Upper lobe of left lung (tissue), 6 donors: Measurements from ENCODE around the gene HOXA10. TPM values are rescaled to one million over a fixed set of nuclear protein-coding genes. Genes with fewer than 3 reads are reported as not detected.

Experiments used
- ATAC-seq, 2 donors: fragments of 200-7000 bp; cut with Tn5 transposase; one replicate each; pipeline ENCODE4 v1.9.1; 2022; ENCODE audit warnings: mild to moderate bottlenecking in 2 of 2, moderate library complexity in 2 of 2; ENCODE audit not compliant: low FRiP score in 2 of 2
- DNase-seq, 2 donors: peaks; one replicate each; pipeline ENCODE4 v3.0.0-alpha.2; 2019 to 2020
- H3K27ac ChIP-seq, 4 donors: fragments of 200-600 bp; sonication (generic); one replicate each; pipeline ENCODE4 v1.5.1; 2016 to 2019
- H3K27me3 ChIP-seq, 4 donors: fragments of 200-600 bp; sonication (generic); one replicate each; pipeline ENCODE4 v1.5.1; 2017 to 2019
- H3K36me3 ChIP-seq, 4 donors: fragments of 200-600 bp; sonication (generic); one replicate each; pipeline ENCODE4 v1.5.1; 2016 to 2019
- H3K4me1 ChIP-seq, 4 donors: fragments of 200-600 bp; sonication (generic); one replicate each; pipeline ENCODE4 v1.5.1; 2018 to 2019
- H3K4me3 ChIP-seq, 4 donors: fragments of 200-600 bp; sonication (generic); one replicate each; pipeline ENCODE4 v1.5.1; 2017 to 2019; ENCODE audit warnings: mild to moderate bottlenecking in 2 of 4, moderate library complexity in 1 of 4
- H3K9me3 ChIP-seq, 4 donors: fragments of 200-600 bp; sonication (generic); one replicate each; pipeline ENCODE4 v1.5.1; 2018 to 2019
- CTCF ChIP-seq, 6 experiments: fragments of 450-650 bp in 4 of 6; fragments of 200-600 bp in 2 of 6; sonication (generic) in 2 of 6; IDR thresholded peaks; one replicate each; pipeline ENCODE4 v1.5.1; 2016 to 2019; ENCODE audit warnings: antibody characterized with exemption in 6 of 6
- EP300 ChIP-seq, 4 donors: sonication (generic); formaldehyde crosslinking; IDR thresholded peaks; one replicate each; pipeline ENCODE4 v1.5.1; 2017; ENCODE audit warnings: antibody characterized with exemption in 4 of 4, control low read depth in 2 of 4
- POLR2A ChIP-seq, 4 donors: fragments of 450-650 bp; IDR thresholded peaks; one replicate each; pipeline ENCODE4 v1.5.1; 2016 to 2017; ENCODE audit warnings: antibody characterized with exemption in 4 of 4, mild to moderate bottlenecking in 2 of 4
- POLR2AphosphoS5 ChIP-seq, 2 donors: sonication (generic); formaldehyde crosslinking; IDR thresholded peaks; one replicate each; pipeline ENCODE4 v1.5.1; 2017; ENCODE audit warnings: antibody characterized with exemption in 2 of 2
- WGBS, 2 donors: methylation state at CpG; one replicate each; pipeline ENCODE4 v1.1.5; 2017 to 2018; 5-methylcytosine and 5-hydroxymethylcytosine counted together
- total RNA-seq, 6 donors: library from RNA; depleted of rRNA in 4 of 6; stranded (reverse); fragments of >200 nt in 4 of 6; gene quantifications; one replicate each; pipeline versions ENCODE4 v1.1.0 to v1.2.1, GENCODE V29; 2016 to 2021
- donor health status: DM: no; HTN: no; CAD: no; lungs with moderate emphysema.
- donor health status: DM: no; HTN: yes; CAD: no; lungs with severe emphysema.

HOXA10 gene
- total RNA-seq, 6 donors from 2014 or later, result 0.15 to 0.24 TPM; not detected in 4

- H3K9me3 ChIP-seq, result no peaks in the 10 kb centered on the region
- WGBS, 2 donors, result 51 to 61% methylated on average over 9 to 10 of the region's 10 CpGs
- TF ChIP-seq EP300 (IDR thresholded peaks at IDR 0.05) (no peak), CTCF (IDR thresholded peaks at IDR 0.05) (no peak), POLR2A (IDR thresholded peaks at IDR 0.05) (no peak), POLR2AphosphoS5 (IDR thresholded peaks at IDR 0.05) (no peak)
- H3K36me3 ChIP-seq, result no peaks in the 10 kb centered on the region
- H3K4me3 ChIP-seq, result no peak overlapping the region
- H3K27me3 ChIP-seq, result peaks cover 0 to 84% (median 44%) of the 10 kb centered on the region in 4 donors
- peak; percentile 13 to 48 for DNase-seq
- H3K27ac ChIP-seq, result no peak overlapping the region
- peaks cover 35 to 56% (median 46%) of the 10 kb centered on the region in 4 donors for H3K4me1 ChIP-seq
- ATAC-seq, result no peak
These were observed 19.8 kb downstream of the HOXA10 start for GRCh38 chr7:27154369-27154768.

DNA sequence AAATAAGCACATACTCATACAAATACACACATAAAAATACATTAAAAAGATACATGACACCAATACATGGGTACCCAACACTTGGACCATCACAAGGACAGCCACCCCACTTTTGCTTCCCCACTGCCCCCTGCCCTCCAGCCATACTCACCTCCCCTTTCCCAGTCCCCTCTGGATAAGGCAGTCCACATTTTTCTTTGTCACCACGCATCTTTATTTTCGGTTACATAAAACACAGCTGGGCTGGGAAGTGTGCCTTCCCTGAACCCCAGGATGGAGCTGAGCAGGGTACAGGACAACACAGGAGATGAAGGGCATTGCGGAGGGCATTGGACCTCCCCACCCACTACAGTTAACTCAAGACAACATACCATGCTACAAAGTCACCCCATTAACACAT, 20.6 kb downstream of the HOXA10 start:
- Histone ChIP-seq H3K9me3 (no peaks in the 10 kb centered on the region), H3K4me3 (no peak overlapping the region), H3K36me3 (no peaks in the 10 kb centered on the region), H3K4me1 (peaks cover 35 to 56% (median 48%) of the 10 kb centered on the region in 4 donors), H3K27me3 (peaks cover 0 to 79% (median 44%) of the 10 kb centered on the region in 4 donors), H3K27ac (no peak overlapping the region)
- WGBS, 2 donors, result 67 to 71% methylated on average over 3 of the region's 3 CpGs
- TF ChIP-seq POLR2AphosphoS5 (IDR thresholded peaks at IDR 0.05) (no peak), CTCF (IDR thresholded peaks at IDR 0.05) (no peak), EP300 (IDR thresholded peaks at IDR 0.05) (no peak), POLR2A (IDR thresholded peaks at IDR 0.05) (no peak)
- no peak for ATAC-seq
- DNase-seq, result peak in 1 of 2 donors; percentile 10

GRCh38 chr7:27152816-27153442, 21.2 kb downstream of the HOXA10 start:
- H3K27me3 ChIP-seq, result peaks cover 0 to 80% (median 44%) of the 10 kb centered on the region in 4 donors
- H3K36me3 ChIP-seq, result no peaks in the 10 kb centered on the region
- peaks cover 38 to 60% (median 52%) of the 10 kb centered on the region in 4 donors for H3K4me1 ChIP-seq
- TF ChIP-seq EP300 (IDR thresholded peaks at IDR 0.05), result no peak
- ATAC-seq (no peak), DNase-seq (peak; percentile 19 to 56)
- peak overlapping the region; percentile 84 to 95 (median 88) for H3K27ac ChIP-seq
- WGBS, 2 donors, result 21 to 63% methylated on average over 8 to 21 of the region's 22 CpGs
- peak overlapping the region in 2 of 4 donors; percentile 62 to 74 for H3K4me3 ChIP-seq
- no peaks in the 10 kb centered on the region for H3K9me3 ChIP-seq

GRCh38 chr7:27151931-27152815, 21.9 kb downstream of the HOXA10 start, which contains the start of gene HOXA3:
Gene HOXA3 (minus strand): TSS chr7:27152583. CDS start chr7:27110640, 41,943 bp downstream.
- Histone ChIP-seq H3K4me3 (peak within 1 kb of the TSS; percentile 10 to 74 (median 46)), H3K4me1 (peaks cover 46 to 68% (median 56%) of the 10 kb centered on the region in 4 donors)
- 11 to 23% methylated on average over 46 to 52 of the region's 53 CpGs for WGBS, 2 donors

More at GRCh38 chr7:27151931-27152815, 21.9 kb downstream of the HOXA10 start, which contains the start of gene HOXA3:
- TF ChIP-seq POLR2A (IDR thresholded peaks at IDR 0.05) (peak in 1 of 4 donors; percentile 17), CTCF (IDR thresholded peaks at IDR 0.05) (no peak)
- H3K9me3 ChIP-seq, result no peaks in the 10 kb centered on the region
- ATAC-seq (no peak), DNase-seq (peak in 1 of 2 donors; percentile 86)
- peak within 1 kb of the TSS; percentile 84 to 95 (median 88) for H3K27ac ChIP-seq
- H3K27me3 ChIP-seq, result peaks cover 0 to 80% (median 43%) of the 10 kb centered on the region in 4 donors
- no peaks in the 10 kb centered on the region for H3K36me3 ChIP-seq
